HG03571 (cell line): ENCODE results near the gene MYO7A.

Source experiments
- ATAC-seq: cut with Tn5 transposase; IDR thresholded peaks from one replicate; pipeline ENCODE4 v1.9.1; 2021; ENCODE audit not compliant: unreplicated experiment

The MYO7A gene

GRCh38 chr11:77126861-77127234 lies 1.2 kb upstream of the MYO7A start:
- ATAC-seq, result no peak

GRCh38 chr11:77127235-77127911 lies 673 bp upstream of the MYO7A start:
- no peak for ATAC-seq

- ATAC-seq, result no peak
Measured at GRCh38 chr11:77129069-77129841, 1.2 kb downstream of the MYO7A start.

GRCh38 chr11:77129842-77130756 lies 2.1 kb downstream of the MYO7A start:
- no peak for ATAC-seq

GRCh38 chr11:77130763-77131513 lies 2.9 kb downstream of the MYO7A start:
- no peak for ATAC-seq

- no peak for ATAC-seq
Measured at GRCh38 chr11:77131560-77131959, 3.5 kb downstream of the MYO7A start.

GRCh38 chr11:77135069-77135468 lies 7.0 kb downstream of the MYO7A start:
- ATAC-seq, result no peak

- ATAC-seq, result no peak
Measured at GRCh38 chr11:77136074-77136473, 8.0 kb downstream of the MYO7A start.

- no peak for ATAC-seq
Measured at GRCh38 chr11:77136784-77137420, 8.9 kb downstream of the MYO7A start.

- ATAC-seq, result no peak
Measured at GRCh38 chr11:77137421-77137820, 9.4 kb downstream of the MYO7A start.

- ATAC-seq, result no peak
Measured at GRCh38 chr11:77138106-77138649, 10.1 kb downstream of the MYO7A start.

GRCh38 chr11:77139201-77139600 lies 11.2 kb downstream of the MYO7A start:
- no peak for ATAC-seq

GRCh38 chr11:77140231-77140851 lies 12.3 kb downstream of the MYO7A start:
- no peak for ATAC-seq

- ATAC-seq, result no peak
Measured at GRCh38 chr11:77141034-77141433, 13.0 kb downstream of the MYO7A start.

GRCh38 chr11:77141475-77141874 lies 13.4 kb downstream of the MYO7A start:
- no peak for ATAC-seq

GRCh38 chr11:77142091-77142975 lies 14.3 kb downstream of the MYO7A start:
- ATAC-seq, result no peak

GRCh38 chr11:77143405-77144020 lies 15.5 kb downstream of the MYO7A start:
- ATAC-seq, result no peak

GRCh38 chr11:77144196-77144856 lies 16.3 kb downstream of the MYO7A start:
- ATAC-seq, result no peak
